IMR-90 (cell line): ENCODE data around the gene GPR161. TPM values are rescaled to one million over a fixed set of nuclear protein-coding genes. Genes with fewer than 3 reads are reported as not detected.

Source experiments
- ATAC-seq: fragments of 200-7000 bp; cut with Tn5 transposase; 2 replicates; pipeline ENCODE4 v1.9.1; 2020; ENCODE audit warnings: low read depth, mild to moderate bottlenecking, moderate library complexity
- BruUV-seq: library from RNA; stranded (reverse); fragments of 400-500 nt; replicated peaks from 2 replicates; lab custom pipeline; 2021; lab: Mats Ljungman, UMichigan
- CTCF ChIA-PET: fragments of 300-600 bp; formaldehyde crosslinking; extraction: SDS; loops from one replicate; lab custom pipeline; 2021; ENCODE audit warnings: antibody characterized with exemption; lab: Yijun Ruan, JAX
- POLR2A ChIA-PET: fragments of 300-600 bp; sonication (Branson Sonifier 250); formaldehyde crosslinking; loops from one replicate; lab custom pipeline; 2022; ENCODE audit warnings: antibody characterized with exemption; ENCODE audit not compliant: unreplicated experiment; lab: Charles Lee
- DNase-seq: peaks from one replicate; pipeline ENCODE4 v3.0.0; 2013
- H2AFZ ChIP-seq: replicated peaks from 2 replicates; pipeline ENCODE3; 2013; ENCODE audit warnings: low read length, mild to moderate bottlenecking; ENCODE audit not compliant: poor library complexity
- H2AK5ac ChIP-seq: 2 replicates; pipeline ENCODE4 v1.6.1; 2013; ENCODE audit warnings: low read depth, low read length, inconsistent platforms
- H2AK9ac ChIP-seq: replicated peaks from 2 replicates; pipeline ENCODE3; 2013; ENCODE audit warnings: mild to moderate bottlenecking, low read depth, low read length, moderate library complexity; ENCODE audit not compliant: poor library complexity
- H2BK120ac ChIP-seq: 2 replicates; pipeline ENCODE4 v1.6.1; 2013; ENCODE audit warnings: low read depth, low read length, inconsistent platforms
- H2BK15ac ChIP-seq: 3 replicates; pipeline ENCODE4 v1.6.1; 2013; ENCODE audit warnings: low read depth, low read length, inconsistent platforms
- H2BK20ac ChIP-seq: 2 replicates; pipeline ENCODE4 v1.6.1; 2013; ENCODE audit warnings: low read depth, mild to moderate bottlenecking, inconsistent platforms, low read length, moderate library complexity
- H2BK5ac ChIP-seq: 2 replicates; pipeline ENCODE4 v1.6.1; 2013; ENCODE audit warnings: mild to moderate bottlenecking, low read depth, low read length, inconsistent platforms; ENCODE audit not compliant: poor library complexity, severe bottlenecking
- H3K14ac ChIP-seq: replicated peaks from 2 replicates; pipeline ENCODE4 v1.6.1; 2013; ENCODE audit warnings: low read depth, low read length, inconsistent platforms
- H3K18ac ChIP-seq: 2 replicates; pipeline ENCODE4 v1.6.1; 2013; ENCODE audit warnings: low read depth, low read length, control low read depth
- H3K23ac ChIP-seq: 2 replicates; pipeline ENCODE4 v1.6.1; 2013; ENCODE audit warnings: low read depth, low read length, inconsistent platforms
- H3K27ac ChIP-seq: 2 replicates; pipeline ENCODE4 v1.5.1; 2013; ENCODE audit warnings: mild to moderate bottlenecking, control low read depth, low read length; ENCODE audit not compliant: insufficient read depth
- H3K27me3 ChIP-seq: 2 replicates; pipeline ENCODE4 v1.6.1; 2013; ENCODE audit warnings: low read length; ENCODE audit not compliant: control insufficient read depth, insufficient read depth
- H3K36me3 ChIP-seq: 2 replicates; pipeline ENCODE4 v1.6.1; 2013; ENCODE audit warnings: low read length, mixed read lengths; ENCODE audit not compliant: control insufficient read depth, insufficient read depth
- H3K4ac ChIP-seq: 2 replicates; pipeline ENCODE4 v1.6.1; 2013; ENCODE audit warnings: low read depth, low read length, inconsistent platforms
- H3K4me1 ChIP-seq: 2 replicates; pipeline ENCODE4 v1.6.1; 2013; ENCODE audit warnings: low read length, mixed read lengths; ENCODE audit not compliant: control insufficient read depth, insufficient read depth
- H3K4me2 ChIP-seq: 2 replicates; pipeline ENCODE4 v1.6.1; 2013; ENCODE audit warnings: low read depth, mild to moderate bottlenecking, control low read depth, low read length, moderate library complexity
- H3K4me3 ChIP-seq: 2 replicates; pipeline ENCODE4 v1.5.1; 2013; ENCODE audit warnings: low read depth, mild to moderate bottlenecking, control low read depth, low read length, moderate library complexity; ENCODE audit not compliant: insufficient read depth
- H3K56ac ChIP-seq: 2 replicates; pipeline ENCODE4 v1.6.1; 2013; ENCODE audit warnings: low read length, inconsistent platforms; ENCODE audit not compliant: insufficient read depth; ENCODE audit errors: extremely low read depth
- H3K79me1 ChIP-seq, 2 experiments: 2 replicates each; pipeline ENCODE4 v1.6.1; 2013; ENCODE audit warnings: low read length in 2 of 2, inconsistent platforms in 1 of 2, low read depth in 1 of 2
- H3K9ac ChIP-seq: 2 replicates; pipeline ENCODE4 v1.6.1; 2013; ENCODE audit warnings: low read depth, low read length, control low read depth
- H3K9me1 ChIP-seq: 2 replicates; pipeline ENCODE4 v1.6.1; 2013; ENCODE audit warnings: low read length, inconsistent platforms; ENCODE audit not compliant: insufficient read depth
- H3K9me3 ChIP-seq: 2 replicates; pipeline ENCODE4 v1.6.1; 2013; ENCODE audit warnings: low read length; ENCODE audit not compliant: control insufficient read depth, insufficient read depth
- H4K20me1 ChIP-seq: 2 replicates; pipeline ENCODE4 v1.6.1; 2013; ENCODE audit warnings: low read length, inconsistent platforms; ENCODE audit not compliant: insufficient read depth
- H4K5ac ChIP-seq: 2 replicates; pipeline ENCODE4 v1.6.1; 2013; ENCODE audit warnings: mild to moderate bottlenecking, low read depth, low read length, control low read depth
- H4K8ac ChIP-seq, 2 experiments: 2 replicates each; pipeline ENCODE4 v1.6.1; 2013; ENCODE audit warnings: low read depth in 2 of 2, low read length in 2 of 2, control low read depth in 1 of 2, inconsistent platforms in 1 of 2
- H4K91ac ChIP-seq: 2 replicates; pipeline ENCODE4 v1.6.1; 2013; ENCODE audit warnings: low read depth, low read length, inconsistent platforms; ENCODE audit not compliant: insufficient read depth
- BHLHE40 ChIP-seq: fragments of 150-350 bp; IDR thresholded peaks from 2 replicates; pipeline ENCODE4 v1.6.1; 2016; ENCODE audit warnings: mild to moderate bottlenecking, low read depth, low read length
- CEBPB ChIP-seq: IDR thresholded peaks from 2 replicates; pipeline ENCODE4 v1.6.1; 2012; ENCODE audit warnings: low read depth, low read length, improper control_type of control experiment
- CHD1 ChIP-seq: IDR thresholded peaks from 2 replicates; pipeline ENCODE4 v1.6.1; 2012; ENCODE audit warnings: low read depth, low read length, improper control_type of control experiment
- CTCF ChIP-seq: conservative IDR thresholded peaks from 2 replicates; pipeline ENCODE4 v1.5.1; 2012; ENCODE audit warnings: mild to moderate bottlenecking, low read depth, low read length, improper control_type of control experiment
- FOS ChIP-seq: fragments of 150-350 bp; IDR thresholded peaks from 2 replicates; pipeline ENCODE4 v1.6.1; 2016; ENCODE audit warnings: low read depth, low read length
- MAFK ChIP-seq: IDR thresholded peaks from 2 replicates; pipeline ENCODE4 v1.6.1; 2012; ENCODE audit warnings: low read depth, low read length, improper control_type of control experiment
- MAZ ChIP-seq: IDR thresholded peaks from 2 replicates; pipeline ENCODE4 v1.6.1; 2012; ENCODE audit warnings: low read depth, mild to moderate bottlenecking, low read length, improper control_type of control experiment, moderate library complexity, borderline replicate concordance
- MXI1 ChIP-seq: IDR thresholded peaks from 2 replicates; pipeline ENCODE4 v1.6.1; 2012; ENCODE audit warnings: low read depth, mild to moderate bottlenecking, low read length, moderate library complexity, borderline replicate concordance
- NFE2L2 ChIP-seq: fragments of 150-350 bp; IDR thresholded peaks from 2 replicates; pipeline ENCODE4 v1.6.1; 2016; ENCODE audit warnings: low read depth, mild to moderate bottlenecking, low read length
- POLR2A ChIP-seq: IDR thresholded peaks from 2 replicates; pipeline ENCODE4 v1.6.1; 2012; ENCODE audit warnings: mild to moderate bottlenecking, low read depth, low read length
- RAD21 ChIP-seq: IDR thresholded peaks from 2 replicates; pipeline ENCODE4 v1.6.1; 2012; ENCODE audit warnings: low read length, improper control_type of control experiment
- RCOR1 ChIP-seq: IDR thresholded peaks from 2 replicates; pipeline ENCODE4 v1.6.1; 2012; ENCODE audit warnings: mild to moderate bottlenecking, low read length, improper control_type of control experiment; ENCODE audit not compliant: insufficient replicate concordance
- RFX5 ChIP-seq: IDR thresholded peaks from 2 replicates; pipeline ENCODE4 v1.8.0; 2012; ENCODE audit warnings: low read depth, mild to moderate bottlenecking, low read length, moderate library complexity
- SMC3 ChIP-seq: fragments of 150-350 bp; IDR thresholded peaks from 2 replicates; pipeline ENCODE4 v1.6.1; 2016; ENCODE audit warnings: low read depth, mild to moderate bottlenecking, antibody characterized with exemption, low read length, moderate library complexity
- USF2 ChIP-seq: fragments of 150-350 bp; IDR thresholded peaks from 2 replicates; pipeline ENCODE4 v1.6.1; 2017; ENCODE audit warnings: mild to moderate bottlenecking, antibody characterized with exemption, low read length, low read depth
- WGBS, 2 experiments: methylation state at CpG; one replicate each; pipeline versions ENCODE4 v1.1.5 to v1.1.7; 2013; ENCODE audit warnings: missing lambda C conversion rate in 2 of 2; ENCODE audit not compliant: insufficient read length in 1 of 2; ENCODE audit errors: extremely low coverage in 2 of 2; 5-methylcytosine and 5-hydroxymethylcytosine counted together
- dilution Hi-C: fragments of 300-500 bp; cut with HindIII; formaldehyde crosslinking; loops from one replicate; pipeline ENCODE4 v1.14.3; 2018; ENCODE audit warnings: low sequenced_read_pairs; ENCODE audit not compliant: unreplicated experiment
- in situ Hi-C: fragments of 300-500 bp; cut with MboI; formaldehyde crosslinking; loops from 3 replicates; pipeline ENCODE4 v1.14.3; 2019; ENCODE audit warnings: low sequenced_read_pairs, inconsistent platforms, mixed read lengths
- intact Hi-C: fragments of 100-400 bp; cut with micrococcal nuclease; formaldehyde crosslinking; loops from 2 replicates; pipeline ENCODE4 v1.10.0; 2022
- polyA plus RNA-seq, 3 experiments: library from polyadenylated mRNA; depleted of rRNA; stranded (reverse); fragments of >200 nt; gene quantifications; 2 replicates each; pipeline ENCODE4 v1.2.3, GENCODE V29; 2012; ENCODE audit warnings: low replicate concordance in 1 of 3
- total RNA-seq: library from RNA; depleted of rRNA; stranded (reverse); fragments of >200 nt; gene quantifications from 2 replicates; pipeline ENCODE4 v1.2.3, GENCODE V29; 2012

Gene GPR161
- total and polyA plus RNA-seq, 2 of the 4 experiments (the other 2 are of a cell fraction), result 12.5 to 13.3 TPM

- Histone ChIP-seq H2BK120ac (no peak overlapping the region), H3K27ac (peak overlapping the region; percentile 6; the same call in 1 of the 2 replicates), H3K18ac (no peak overlapping the region), H2AK5ac (no peak overlapping the region), H3K27me3 (no peaks in the 10 kb centered on the region), H4K8ac (peak overlapping the region in 1 of 2 experiments; percentile 35; a peak in 1 of 4 replicates), H3K4me3 (no peak overlapping the region), H3K9me3 (no peaks in the 10 kb centered on the region), H2AK9ac (no peak overlapping the region), H3K9me1 (peaks cover 8% of the 10 kb centered on the region), H3K4ac (no peak overlapping the region), H2BK15ac (no peak overlapping the region), H2BK20ac (no peak overlapping the region), H3K4me2 (peak overlapping the region; percentile 19), H3K56ac (no peak overlapping the region), H3K14ac (no peak overlapping the region), H3K23ac (no peak overlapping the region), H2AFZ (no peak overlapping the region), H3K36me3 (peaks cover 6% of the 10 kb centered on the region; the same call in 1 of the 2 replicates), H3K9ac (no peak overlapping the region), H3K79me1 (peaks cover 15 to 59% of the 10 kb centered on the region in 2 experiments), H4K91ac (no peak overlapping the region), H2BK5ac (no peak overlapping the region), H4K5ac (no peak overlapping the region), H3K4me1 (peaks cover 8% of the 10 kb centered on the region), H4K20me1 (peaks cover 3% of the 10 kb centered on the region; the same call in 1 of the 2 replicates)
- POLR2A ChIA-PET, result interaction anchor here (0.6 kb wide), 1 partner anchor 479 kb away, joined by 3 read pairs; no protein-coding TSS in a partner anchor
- BruUV-seq, result no TSS peak
- CTCF ChIA-PET, result interaction anchor here (1.0 to 1.1 kb wide), 2 partner anchors 10 to 15 kb away, joined by 3 to 5 read pairs; partner anchors contain the start of gene GPR161
- intact Hi-C loops (no loop called here), dilution Hi-C loops (no loop called here), in situ Hi-C loops (no loop called here)
- DNase-seq, result peak; percentile 88
- peak; percentile 90 for ATAC-seq
- WGBS, 2 experiments, result 80% methylated on average over 3 of the region's 7 CpGs; no CpG with 5 or more reads in 1 of the 2 experiments
- no peak for TF ChIP-seq POLR2A
- no peak for TF ChIP-seq CHD1
- no peak for TF ChIP-seq SMC3
- no peak for TF ChIP-seq RAD21
- TF ChIP-seq MAFK, result no peak
- no peak for TF ChIP-seq NFE2L2
- TF ChIP-seq CEBPB, result peak; percentile 64
- TF ChIP-seq USF2, result no peak
- TF ChIP-seq MAZ, result peak; percentile 18; the same call in 1 of the 2 replicates
- no peak for TF ChIP-seq MXI1
- TF ChIP-seq RFX5, result no peak
- no peak for TF ChIP-seq BHLHE40
- TF ChIP-seq CTCF, result no peak
- TF ChIP-seq FOS, result no peak
- no peak for TF ChIP-seq RCOR1
Measured at GRCh38 chr1:168121401-168122011, 15.2 kb downstream of the GPR161 start.
